PFSK-1 (cell line): Measurements from ENCODE around the gene PEBP1.

ENCODE experiments used
- FOXP2 ChIP-seq: optimal IDR thresholded peaks from 2 replicates; pipeline ENCODE3; 2011; ENCODE audit warnings: borderline replicate concordance, control low read depth, inconsistent platforms; ENCODE audit not compliant: insufficient read depth; ENCODE audit errors: extremely low read length, extremely low read depth
- POLR2AphosphoS5 ChIP-seq: IDR thresholded peaks from 2 replicates; pipeline ENCODE4 v1.6.1; 2012; ENCODE audit warnings: low read depth, mild to moderate bottlenecking, control low read depth, low read length, moderate library complexity
- REST ChIP-seq, 2 experiments: IDR thresholded peaks; 2 replicates each; pipeline versions ENCODE4 v1.6.1 to v1.8.0; 2011 to 2012; ENCODE audit warnings: low read depth in 2 of 2, low read length in 2 of 2, control low read depth in 1 of 2, inconsistent platforms in 1 of 2, mild to moderate bottlenecking in 1 of 2, moderate library complexity in 1 of 2; ENCODE audit not compliant: insufficient read depth in 1 of 2
- SIN3A ChIP-seq: IDR thresholded peaks from 2 replicates; pipeline ENCODE4 v1.6.1; 2012; ENCODE audit warnings: mild to moderate bottlenecking, low read length, moderate library complexity, borderline replicate concordance; ENCODE audit not compliant: insufficient read depth
- TAF1 ChIP-seq: IDR thresholded peaks from 2 replicates; pipeline ENCODE4 v1.6.1; 2012; ENCODE audit warnings: low read length, control low read depth, borderline replicate concordance; ENCODE audit not compliant: insufficient read depth

The PEBP1 gene

GRCh38 chr12:118145798-118146156 is 9.9 kb downstream of the PEBP1 start:
- TF ChIP-seq POLR2AphosphoS5 (no peak), REST (IDR thresholded peaks at IDR 0.05; ENCODE audit: insufficient read depth in 1 of 2, low read depth in 2 of 2, low read length in 2 of 2) (no peak), TAF1 (no peak), FOXP2 (no peak), SIN3A (no peak)

GRCh38 chr12:118148287-118148686 is 12.4 kb downstream of the PEBP1 start:
- TF ChIP-seq FOXP2 (no peak), REST (IDR thresholded peaks at IDR 0.05; ENCODE audit: insufficient read depth in 1 of 2, low read depth in 2 of 2, low read length in 2 of 2) (no peak), TAF1 (no peak), SIN3A (no peak), POLR2AphosphoS5 (no peak)

- TF ChIP-seq POLR2AphosphoS5 = no peak
These were observed 14.7 kb downstream of the PEBP1 start for GRCh38 chr12:118150625-118151024.

- TF ChIP-seq POLR2AphosphoS5 (no peak), FOXP2 (no peak), REST (IDR thresholded peaks at IDR 0.05; ENCODE audit: insufficient read depth in 1 of 2, low read depth in 2 of 2, low read length in 2 of 2) (no peak), TAF1 (no peak), SIN3A (no peak)
These were observed 15.8 kb downstream of the PEBP1 start for GRCh38 chr12:118151755-118152154.

GRCh38 chr12:118160536-118160935 is 24.6 kb downstream of the PEBP1 start:
- no peak for TF ChIP-seq FOXP2
- no peak for TF ChIP-seq POLR2AphosphoS5
- no peak for TF ChIP-seq REST (IDR thresholded peaks at IDR 0.05; ENCODE audit: insufficient read depth in 1 of 2, low read depth in 2 of 2, low read length in 2 of 2)
